Osteocyte (in vitro differentiated cells): Measurements from ENCODE around the gene IGDCC3. TPM values are rescaled to one million over a fixed set of nuclear protein-coding genes. Genes with fewer than 3 reads are reported as not detected.

ENCODE experiments used
- DNase-seq: peaks from one replicate; pipeline ENCODE4 v3.0.0; 2021; ENCODE audit warnings: mixed read lengths; ENCODE audit not compliant: unreplicated experiment; ENCODE audit errors: extremely low spot score
- H3K27ac Mint-ChIP-seq: one replicate; pipeline ENCODE4 v1.8.0; 2021; ENCODE audit warnings: mild to moderate bottlenecking, mixed read lengths; ENCODE audit not compliant: unreplicated experiment
- H3K27me3 Mint-ChIP-seq: one replicate; pipeline ENCODE4 v1.8.0; 2021; ENCODE audit warnings: mixed read lengths; ENCODE audit not compliant: unreplicated experiment
- H3K36me3 Mint-ChIP-seq: one replicate; pipeline ENCODE4 v1.8.0; 2021; ENCODE audit warnings: mixed read lengths; ENCODE audit not compliant: unreplicated experiment
- H3K4me1 Mint-ChIP-seq: one replicate; pipeline ENCODE4 v1.8.0; 2021; ENCODE audit warnings: mixed read lengths; ENCODE audit not compliant: unreplicated experiment
- H3K4me3 Mint-ChIP-seq: one replicate; pipeline ENCODE4 v1.8.0; 2021; ENCODE audit warnings: mild to moderate bottlenecking, moderate library complexity, mixed read lengths; ENCODE audit not compliant: unreplicated experiment
- H3K9me3 Mint-ChIP-seq: one replicate; pipeline ENCODE4 v1.8.0; 2021; ENCODE audit warnings: mixed read lengths; ENCODE audit not compliant: unreplicated experiment
- CTCF ChIP-seq: fragments of 200-600 bp; sonication (generic); IDR thresholded peaks from 2 replicates; pipeline ENCODE4 v1.5.0; 2021; ENCODE audit warnings: antibody characterized with exemption, mild to moderate bottlenecking, moderate library complexity
- total RNA-seq: library from RNA; stranded (reverse); gene quantifications from 2 replicates; pipeline ENCODE4 v1.2.1, GENCODE V29; 2021

The IGDCC3 gene
- total RNA-seq, 1 donor from 2014 or later = 0.48 TPM

GRCh38 chr15:65388306-65389080, 10.7 kb upstream of the IGDCC3 start:
- H3K4me1 Mint-ChIP-seq = peaks cover 19% of the 10 kb centered on the region
- no peak overlapping the region for H3K4me3 Mint-ChIP-seq
- H3K27ac Mint-ChIP-seq = no peak overlapping the region
- no peaks in the 10 kb centered on the region for H3K27me3 Mint-ChIP-seq
- no peak for TF ChIP-seq CTCF
- DNase-seq = no peak
- peaks cover 12% of the 10 kb centered on the region for H3K36me3 Mint-ChIP-seq
- H3K9me3 Mint-ChIP-seq = no peaks in the 10 kb centered on the region

GRCh38 chr15:65386886-65387285, 9.1 kb upstream of the IGDCC3 start:
- TF ChIP-seq CTCF = no peak
- Mint-ChIP-seq H3K27me3 (no peaks in the 10 kb centered on the region), H3K36me3 (peaks cover 21% of the 10 kb centered on the region), H3K4me3 (no peak overlapping the region), H3K27ac (no peak overlapping the region), H3K4me1 (peaks cover 19% of the 10 kb centered on the region), H3K9me3 (no peaks in the 10 kb centered on the region)
- no peak for DNase-seq

DNA sequence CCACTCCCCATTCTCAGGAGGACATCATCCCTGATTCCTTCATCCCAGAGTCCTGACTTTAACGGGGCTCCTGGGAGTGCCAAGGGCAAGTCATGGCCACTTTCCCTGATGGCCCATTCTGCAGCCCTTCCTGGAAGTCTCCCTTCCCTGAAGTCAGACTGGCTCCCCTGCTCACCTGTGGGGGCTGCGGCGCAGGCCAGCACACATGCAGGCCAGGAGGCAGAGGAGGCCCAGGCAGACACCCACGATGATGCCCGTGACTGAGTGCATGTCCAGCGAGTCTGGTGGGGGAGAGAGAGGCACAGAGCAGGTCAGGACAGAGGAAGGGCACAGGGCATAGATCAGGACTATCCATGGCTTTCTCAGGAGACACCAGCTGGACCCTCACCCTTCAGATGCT, 8.6 kb upstream of the IGDCC3 start:
- Mint-ChIP-seq H3K27me3 (no peaks in the 10 kb centered on the region), H3K4me1 (peaks cover 19% of the 10 kb centered on the region), H3K9me3 (no peaks in the 10 kb centered on the region), H3K36me3 (peaks cover 23% of the 10 kb centered on the region), H3K27ac (no peak overlapping the region), H3K4me3 (no peak overlapping the region)
- no peak for TF ChIP-seq CTCF
- no peak for DNase-seq

- Mint-ChIP-seq H3K4me1 (peaks cover 19% of the 10 kb centered on the region), H3K36me3 (peaks cover 23% of the 10 kb centered on the region), H3K4me3 (no peak overlapping the region), H3K27me3 (no peaks in the 10 kb centered on the region), H3K27ac (no peak overlapping the region), H3K9me3 (no peaks in the 10 kb centered on the region)
- no peak for DNase-seq
- TF ChIP-seq CTCF = no peak
Measured at GRCh38 chr15:65385870-65386258, 8.1 kb upstream of the IGDCC3 start.

DNA sequence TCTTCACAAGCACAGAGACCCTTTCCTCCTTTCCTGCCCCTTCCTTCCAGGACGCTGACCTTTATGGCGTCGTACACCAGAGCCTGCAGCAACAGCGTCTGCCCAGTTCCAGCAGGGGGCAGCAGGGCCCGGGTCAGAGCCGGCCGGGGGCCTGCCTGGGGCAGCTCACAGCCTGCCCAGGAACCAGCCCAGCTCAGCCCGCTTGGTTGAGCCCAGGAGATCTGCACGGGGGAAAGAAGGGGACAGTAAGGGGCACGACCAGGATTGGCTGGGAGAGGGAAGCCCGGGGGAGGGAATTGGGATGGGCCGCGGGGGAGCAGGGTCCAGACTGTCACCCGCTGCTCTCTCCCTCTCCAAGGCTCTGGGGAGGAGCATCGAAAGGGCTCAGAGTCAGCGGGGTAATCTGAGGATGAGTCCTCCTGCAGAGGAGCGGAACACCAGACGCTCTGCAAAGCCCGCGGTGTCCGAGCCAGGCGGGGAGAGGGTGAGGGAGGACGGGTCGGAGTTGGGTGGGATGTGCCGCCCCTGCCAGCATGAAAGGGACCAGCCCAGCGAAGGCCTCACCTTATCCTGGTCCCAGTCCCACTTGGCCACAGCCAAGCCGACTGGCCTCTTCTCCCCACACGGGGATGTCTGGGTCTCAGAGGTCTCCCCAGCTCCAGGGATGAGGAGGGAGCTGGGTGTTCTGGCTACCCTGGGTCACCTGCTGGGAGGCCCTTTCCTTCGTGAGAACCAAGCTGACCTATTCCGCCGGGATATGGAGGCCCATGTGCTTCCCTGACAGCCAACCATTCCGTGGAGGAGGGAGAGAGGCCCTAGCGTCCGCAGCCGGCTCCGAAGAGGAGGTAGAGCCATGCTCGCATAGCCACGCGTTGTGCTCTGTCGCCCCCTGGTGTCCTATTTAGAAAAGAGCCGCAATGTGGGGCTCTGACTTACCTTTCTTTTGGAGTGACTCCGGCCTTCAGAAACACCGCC, 7.4 kb upstream of the IGDCC3 start:
- Mint-ChIP-seq H3K36me3 (peaks cover 25% of the 10 kb centered on the region), H3K27ac (no peak overlapping the region), H3K4me3 (no peak overlapping the region), H3K27me3 (no peaks in the 10 kb centered on the region), H3K4me1 (peaks cover 19% of the 10 kb centered on the region), H3K9me3 (no peaks in the 10 kb centered on the region)
- peak; percentile 94 for DNase-seq
- TF ChIP-seq CTCF = peak; percentile 89
